ENCODE results near the gene WFDC6. TPM values are rescaled to one million over a fixed set of nuclear protein-coding genes. Genes with fewer than 3 reads are reported as not detected.

The WFDC6 gene
- total and polyA plus RNA-seq, 4 donors: 0.24 to 2.3 (median 1.0) TPM; not detected in 1

DNA sequence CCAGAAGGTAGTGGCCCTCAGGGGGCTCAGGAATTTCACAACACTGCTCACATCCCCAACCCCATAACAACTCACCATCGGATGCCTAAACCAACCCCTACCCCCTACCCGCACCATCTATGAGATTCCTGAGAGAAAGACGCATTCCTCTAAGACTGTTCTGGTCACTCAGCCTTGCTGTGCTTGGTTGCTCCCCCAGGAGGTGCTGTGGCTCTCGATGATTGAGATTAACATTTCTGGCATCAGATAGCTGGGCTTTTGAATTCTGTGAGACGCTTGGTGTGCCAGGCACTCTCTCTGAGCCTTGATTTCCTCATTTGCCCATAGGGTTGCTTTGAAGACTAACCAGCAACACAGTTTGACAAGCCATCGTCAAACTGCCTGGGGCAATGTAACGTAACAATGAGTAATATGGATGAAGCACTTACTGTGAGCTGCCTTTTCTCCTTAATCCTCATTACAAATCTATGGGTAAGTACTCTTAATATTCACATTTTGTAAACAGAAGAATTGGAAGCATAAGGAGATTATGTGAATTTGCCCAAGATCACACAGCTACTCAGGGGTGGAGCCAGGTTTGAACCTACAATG is 978 bp downstream of the WFDC6 start:
- peaks cover 0 to 1% (median 0%) of the 10 kb centered on the region in 4 donors for H3K9me3 ChIP-seq (ENCODE audit: control insufficient read depth in 4 of 4, insufficient read depth in 3 of 4, low read length in 3 of 4)
- H3K9ac ChIP-seq (ENCODE audit: insufficient read depth in 1 of 2, low read length in 2 of 2): no peak overlapping the region
- H3K36me3 ChIP-seq (ENCODE audit: control insufficient read depth in 4 of 4, insufficient read depth in 4 of 4, low read length in 4 of 4): no peaks in the 10 kb centered on the region
- ATAC-seq (ENCODE audit: insufficient read depth, low FRiP score) (no peak), DNase-seq (no peak)
- TF ChIP-seq, protein P1, sequence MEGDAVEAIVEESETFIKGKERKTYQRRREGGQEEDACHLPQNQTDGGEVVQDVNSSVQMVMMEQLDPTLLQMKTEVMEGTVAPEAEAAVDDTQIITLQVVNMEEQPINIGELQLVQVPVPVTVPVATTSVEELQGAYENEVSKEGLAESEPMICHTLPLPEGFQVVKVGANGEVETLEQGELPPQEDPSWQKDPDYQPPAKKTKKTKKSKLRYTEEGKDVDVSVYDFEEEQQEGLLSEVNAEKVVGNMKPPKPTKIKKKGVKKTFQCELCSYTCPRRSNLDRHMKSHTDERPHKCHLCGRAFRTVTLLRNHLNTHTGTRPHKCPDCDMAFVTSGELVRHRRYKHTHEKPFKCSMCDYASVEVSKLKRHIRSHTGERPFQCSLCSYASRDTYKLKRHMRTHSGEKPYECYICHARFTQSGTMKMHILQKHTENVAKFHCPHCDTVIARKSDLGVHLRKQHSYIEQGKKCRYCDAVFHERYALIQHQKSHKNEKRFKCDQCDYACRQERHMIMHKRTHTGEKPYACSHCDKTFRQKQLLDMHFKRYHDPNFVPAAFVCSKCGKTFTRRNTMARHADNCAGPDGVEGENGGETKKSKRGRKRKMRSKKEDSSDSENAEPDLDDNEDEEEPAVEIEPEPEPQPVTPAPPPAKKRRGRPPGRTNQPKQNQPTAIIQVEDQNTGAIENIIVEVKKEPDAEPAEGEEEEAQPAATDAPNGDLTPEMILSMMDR (IDR thresholded peaks at IDR 0.05; ENCODE audit: control extremely low read depth, extremely low read depth): no peak
- no peak overlapping the region for H3K4me3 ChIP-seq
- H3K27ac ChIP-seq (ENCODE audit: low read depth in 1 of 2, low read length in 1 of 2): no peak overlapping the region
- 74 to 75% methylated on average over 7 of the region's 7 CpGs for WGBS, 2 donors
- peaks cover 0 to 8% (median 0%) of the 10 kb centered on the region in 3 donors for H3K27me3 ChIP-seq (ENCODE audit: control insufficient read depth in 3 of 3, insufficient read depth in 3 of 3, low read length in 2 of 3)
- no peaks in the 10 kb centered on the region for H3K4me1 ChIP-seq (ENCODE audit: control insufficient read depth in 5 of 5, insufficient read depth in 5 of 5, low read length in 5 of 5)

DNA sequence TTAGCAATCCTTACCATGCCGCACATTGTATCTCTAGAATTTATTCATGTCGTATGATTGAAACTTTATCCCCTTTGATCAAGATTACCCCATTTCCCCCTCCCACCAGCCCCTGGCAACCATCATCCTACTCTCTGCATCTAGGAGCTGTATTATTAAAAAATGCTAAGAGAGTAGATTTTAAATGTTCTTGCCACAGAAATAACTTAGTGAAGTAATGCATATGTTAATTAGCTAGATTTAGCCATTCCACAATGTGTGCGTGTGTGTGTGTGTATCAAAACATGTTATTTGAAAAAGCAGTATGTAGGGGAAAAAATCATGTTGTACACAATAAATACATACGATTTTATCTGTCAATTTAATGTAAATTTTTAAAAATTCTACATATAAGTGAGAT is 12.0 kb downstream of the WFDC6 start:
- Histone ChIP-seq H3K27me3 (ENCODE audit: control insufficient read depth in 3 of 3, insufficient read depth in 3 of 3, low read length in 2 of 3) (no peaks in the 10 kb centered on the region), H3K4me3 (no peak overlapping the region), H3K36me3 (ENCODE audit: control insufficient read depth in 4 of 4, insufficient read depth in 4 of 4, low read length in 4 of 4) (no peaks in the 10 kb centered on the region), H3K9me3 (ENCODE audit: control insufficient read depth in 4 of 4, insufficient read depth in 3 of 4, low read length in 3 of 4) (no peaks in the 10 kb centered on the region), H3K9ac (ENCODE audit: insufficient read depth in 1 of 2, low read length in 2 of 2) (no peak overlapping the region), H3K4me1 (ENCODE audit: control insufficient read depth in 5 of 5, insufficient read depth in 5 of 5, low read length in 5 of 5) (no peaks in the 10 kb centered on the region), H3K27ac (ENCODE audit: low read depth in 1 of 2, low read length in 1 of 2) (no peak overlapping the region)
- 75 to 81% methylated on average over 4 of the region's 4 CpGs for WGBS, 2 donors
- TF ChIP-seq, protein P1 (IDR thresholded peaks at IDR 0.05; ENCODE audit: control extremely low read depth, extremely low read depth): no peak
- ATAC-seq (ENCODE audit: insufficient read depth, low FRiP score) (no peak), DNase-seq (no peak)

DNA sequence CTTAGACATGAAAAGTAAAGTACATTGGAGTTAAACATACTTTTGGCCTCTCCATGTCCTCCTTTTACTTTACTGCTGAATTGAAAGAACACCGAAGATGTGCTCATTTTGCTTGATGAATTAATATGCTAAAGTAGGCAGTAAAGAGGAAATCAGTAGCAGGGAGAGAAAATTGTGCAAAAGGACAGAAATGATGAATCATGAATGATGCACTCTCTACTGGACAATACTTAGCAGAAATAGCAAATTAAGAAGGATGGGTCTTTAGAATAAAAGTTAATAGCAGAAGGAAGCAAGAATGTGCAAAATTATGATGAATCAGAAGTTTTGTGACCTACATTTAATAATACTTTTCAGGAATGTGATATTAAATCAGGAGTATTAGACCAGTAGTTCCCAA is 15.5 kb downstream of the WFDC6 start:
- TF ChIP-seq, protein P1 (IDR thresholded peaks at IDR 0.05; ENCODE audit: control extremely low read depth, extremely low read depth): no peak
- no peak overlapping the region for H3K27ac ChIP-seq (ENCODE audit: low read depth in 1 of 2, low read length in 1 of 2)
- no peaks in the 10 kb centered on the region for H3K27me3 ChIP-seq (ENCODE audit: control insufficient read depth in 3 of 3, insufficient read depth in 3 of 3, low read length in 2 of 3)
- H3K4me1 ChIP-seq (ENCODE audit: control insufficient read depth in 5 of 5, insufficient read depth in 5 of 5, low read length in 5 of 5): no peaks in the 10 kb centered on the region
- ATAC-seq (ENCODE audit: insufficient read depth, low FRiP score) (no peak), DNase-seq (no peak)
- 80 to 86% methylated on average over 1 of the region's 1 CpG for WGBS, 2 donors
- H3K9me3 ChIP-seq (ENCODE audit: control insufficient read depth in 4 of 4, insufficient read depth in 3 of 4, low read length in 3 of 4): no peaks in the 10 kb centered on the region
- H3K9ac ChIP-seq (ENCODE audit: insufficient read depth in 1 of 2, low read length in 2 of 2): no peak overlapping the region
- H3K36me3 ChIP-seq (ENCODE audit: control insufficient read depth in 4 of 4, insufficient read depth in 4 of 4, low read length in 4 of 4): no peaks in the 10 kb centered on the region
- no peak overlapping the region for H3K4me3 ChIP-seq

DNA sequence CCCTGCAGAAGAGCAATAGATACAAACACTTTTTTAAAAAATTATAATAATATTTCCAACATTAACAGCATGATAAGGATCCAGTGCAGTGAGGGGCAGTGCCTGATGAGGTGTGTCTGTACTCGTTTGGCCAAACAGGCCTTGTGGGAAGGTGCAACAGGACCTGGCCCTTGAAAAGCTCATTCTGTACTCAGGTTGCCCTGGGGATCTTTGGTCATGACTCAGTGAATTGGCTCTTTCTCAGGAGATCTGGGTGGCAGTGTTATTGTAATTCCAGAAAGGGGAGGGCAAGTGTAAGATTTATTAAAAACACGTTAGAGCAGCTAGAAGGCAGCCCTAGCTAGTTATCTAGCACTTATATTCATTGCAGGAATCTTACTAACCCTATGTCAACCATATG is 21.0 kb downstream of the WFDC6 start:
- ATAC-seq (ENCODE audit: insufficient read depth, low FRiP score): peak; percentile 60
- no peaks in the 10 kb centered on the region for H3K4me1 ChIP-seq (ENCODE audit: control insufficient read depth in 5 of 5, insufficient read depth in 5 of 5, low read length in 5 of 5)
- H3K4me3 ChIP-seq: no peak overlapping the region
- no peaks in the 10 kb centered on the region for H3K36me3 ChIP-seq (ENCODE audit: control insufficient read depth in 4 of 4, insufficient read depth in 4 of 4, low read length in 4 of 4)
- no peak for DNase-seq
- no peaks in the 10 kb centered on the region for H3K9me3 ChIP-seq (ENCODE audit: control insufficient read depth in 4 of 4, insufficient read depth in 3 of 4, low read length in 3 of 4)
- H3K27ac ChIP-seq (ENCODE audit: low read depth in 1 of 2, low read length in 1 of 2): no peak overlapping the region
- WGBS, 2 donors: 43 to 77% methylated on average over 2 of the region's 2 CpGs
- no peak overlapping the region for H3K9ac ChIP-seq (ENCODE audit: insufficient read depth in 1 of 2, low read length in 2 of 2)
- no peaks in the 10 kb centered on the region for H3K27me3 ChIP-seq (ENCODE audit: control insufficient read depth in 3 of 3, insufficient read depth in 3 of 3, low read length in 2 of 3)
- TF ChIP-seq, protein P1 (IDR thresholded peaks at IDR 0.05; ENCODE audit: control extremely low read depth, extremely low read depth): no peak

Measured in lung (tissue), 12 donors.